NCI-H2196 treated with DMSO at 0.1 percent for 48 hours (cell line): ENCODE data around the gene CCL16.
"Not testable (repeated sequence)": the region's sequence is repeated elsewhere in the genome, so short reads cannot be mapped to it uniquely, and the experiment has no call there.

Source experiments
- DNase-seq: peaks from one replicate; lab custom pipeline; 2025; ENCODE audit not compliant: unreplicated experiment; lab: John Stamatoyannopoulos, UW

CCL16 gene

GRCh38 chr17:35981246-35981645, at the start of gene CCL16:
CCL16 (minus strand) TSS chr17:35981497; CDS start chr17:35981420, 77 bp downstream.
- no peak for DNase-seq

GRCh38 chr17:36030956-36031355, 49.7 kb upstream of the CCL16 start:
- DNase-seq, result no peak

GRCh38 chr17:36027761-36028160, 46.5 kb upstream of the CCL16 start:
- no peak for DNase-seq

- no peak for DNase-seq
These were observed 43.0 kb upstream of the CCL16 start for GRCh38 chr17:36024106-36024869.

GRCh38 chr17:36019423-36019822, 38.1 kb upstream of the CCL16 start:
- no peak for DNase-seq

- DNase-seq, result no peak
These were observed 36.5 kb upstream of the CCL16 start, which contains the start of gene CCL23 for GRCh38 chr17:36017799-36018198. CCL23 (minus strand) TSS chr17:36017972; CDS start chr17:36017897, 75 bp downstream.

- no peak for DNase-seq
These were observed 35.3 kb upstream of the CCL16 start for GRCh38 chr17:36016555-36016954.

GRCh38 chr17:36015895-36016294, 34.6 kb upstream of the CCL16 start:
- not testable (repeated sequence) for DNase-seq

GRCh38 chr17:36014946-36015345, 33.6 kb upstream of the CCL16 start:
- no peak for DNase-seq

GRCh38 chr17:36011201-36011600, 29.9 kb upstream of the CCL16 start:
- no peak for DNase-seq

GRCh38 chr17:36008998-36009665, 27.8 kb upstream of the CCL16 start:
- DNase-seq, result no peak

GRCh38 chr17:36004594-36005108, 23.4 kb upstream of the CCL16 start:
- no peak for DNase-seq

- DNase-seq, result no peak
These were observed 21.3 kb upstream of the CCL16 start for GRCh38 chr17:36002631-36003030.

- no peak for DNase-seq
These were observed 20.7 kb upstream of the CCL16 start for GRCh38 chr17:36001862-36002603.

GRCh38 chr17:36001110-36001771, 19.9 kb upstream of the CCL16 start, which contains the start of gene CCL15:
CCL15 (minus strand) TSS chr17:36001553; CDS start chr17:36001492, 61 bp downstream.
- DNase-seq, result no peak

GRCh38 chr17:36000732-36001109, 19.4 kb upstream of the CCL16 start:
- DNase-seq, result no peak

- no peak for DNase-seq
These were observed 17.5 kb upstream of the CCL16 start for GRCh38 chr17:35998756-35999155.

- DNase-seq, result no peak
These were observed 16.8 kb upstream of the CCL16 start for GRCh38 chr17:35998018-35998545.

GRCh38 chr17:35995346-35995745, 14.0 kb upstream of the CCL16 start:
- not testable (repeated sequence) for DNase-seq

GRCh38 chr17:35991075-35991474, 9.8 kb upstream of the CCL16 start:
- no peak for DNase-seq

- DNase-seq, result no peak
These were observed 6.9 kb upstream of the CCL16 start for GRCh38 chr17:35988164-35988563.
